Measurements from ENCODE around the gene RUFY2.

DNA sequence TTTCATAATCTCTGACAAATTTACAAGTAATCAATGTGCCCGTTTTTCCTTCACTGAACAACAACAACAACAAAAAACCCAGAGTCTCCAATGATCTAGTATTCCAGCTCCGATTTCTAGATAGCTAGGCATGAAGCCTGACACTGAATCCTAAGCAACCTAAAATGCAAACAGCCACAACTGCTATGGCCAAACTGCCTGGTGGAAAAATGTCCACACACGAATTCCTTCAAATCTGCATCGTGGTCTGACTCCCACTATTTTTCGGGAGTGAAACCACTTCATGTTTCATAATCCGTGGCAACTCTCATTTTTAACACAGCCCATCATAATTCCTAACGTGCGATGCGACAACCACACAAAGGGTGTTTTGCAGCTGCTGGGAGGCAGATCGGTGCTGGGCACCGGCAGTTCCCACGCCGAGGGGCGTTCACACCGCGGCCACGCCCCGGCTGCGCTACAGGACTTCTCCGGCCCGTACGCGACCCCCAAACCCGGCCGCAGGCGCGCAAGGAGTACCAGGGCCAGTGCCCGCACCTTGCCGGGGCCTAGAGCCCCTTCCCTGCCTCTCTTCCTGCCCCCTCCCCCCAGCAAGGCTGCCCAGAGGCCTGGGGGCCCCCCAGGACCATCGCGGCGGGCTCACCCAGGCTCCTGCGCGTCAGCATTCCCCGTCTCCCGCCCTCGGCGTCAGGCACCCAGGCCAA lies 814 bp downstream of the RUFY2 start:
- TF ChIP-seq, protein P1, sequence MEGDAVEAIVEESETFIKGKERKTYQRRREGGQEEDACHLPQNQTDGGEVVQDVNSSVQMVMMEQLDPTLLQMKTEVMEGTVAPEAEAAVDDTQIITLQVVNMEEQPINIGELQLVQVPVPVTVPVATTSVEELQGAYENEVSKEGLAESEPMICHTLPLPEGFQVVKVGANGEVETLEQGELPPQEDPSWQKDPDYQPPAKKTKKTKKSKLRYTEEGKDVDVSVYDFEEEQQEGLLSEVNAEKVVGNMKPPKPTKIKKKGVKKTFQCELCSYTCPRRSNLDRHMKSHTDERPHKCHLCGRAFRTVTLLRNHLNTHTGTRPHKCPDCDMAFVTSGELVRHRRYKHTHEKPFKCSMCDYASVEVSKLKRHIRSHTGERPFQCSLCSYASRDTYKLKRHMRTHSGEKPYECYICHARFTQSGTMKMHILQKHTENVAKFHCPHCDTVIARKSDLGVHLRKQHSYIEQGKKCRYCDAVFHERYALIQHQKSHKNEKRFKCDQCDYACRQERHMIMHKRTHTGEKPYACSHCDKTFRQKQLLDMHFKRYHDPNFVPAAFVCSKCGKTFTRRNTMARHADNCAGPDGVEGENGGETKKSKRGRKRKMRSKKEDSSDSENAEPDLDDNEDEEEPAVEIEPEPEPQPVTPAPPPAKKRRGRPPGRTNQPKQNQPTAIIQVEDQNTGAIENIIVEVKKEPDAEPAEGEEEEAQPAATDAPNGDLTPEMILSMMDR (IDR thresholded peaks at IDR 0.05) = no peak
- TF ChIP-seq POLR2A (IDR thresholded peaks at IDR 0.05) = no peak

Data from heart left ventricle (tissue), 13 donors.